ENCODE measurements around the gene ARAP2. TPM values are rescaled to one million over a fixed set of nuclear protein-coding genes. Genes with fewer than 3 reads are reported as not detected.

ARAP2 gene
- total RNA-seq, 2 donors from 2014 or later, result 124 to 156 TPM

DNA sequence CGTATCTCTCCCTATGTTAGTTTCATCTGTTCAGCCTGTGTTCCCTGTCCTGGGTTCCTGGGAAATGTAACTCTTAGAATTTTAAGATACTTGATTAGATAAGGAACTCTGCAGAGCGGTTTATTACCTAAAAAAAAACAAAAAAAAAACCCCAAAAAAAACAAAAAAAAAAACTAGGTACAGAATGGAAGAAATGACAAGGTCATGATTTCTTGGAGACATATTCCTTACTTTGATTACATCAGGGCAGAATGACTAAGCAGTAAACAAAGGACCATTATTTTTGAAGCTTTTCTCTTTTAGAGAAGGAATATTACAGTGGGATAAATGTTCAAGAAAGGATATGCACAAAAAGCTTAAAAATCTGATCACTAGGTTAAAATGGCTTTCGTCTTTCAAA lies 171.8 kb downstream of the ARAP2 start:
- H3K27me3 Mint-ChIP-seq, result no peaks in the 10 kb centered on the region
- peaks cover 3 to 4% of the 10 kb centered on the region in 2 donors for H3K4me1 Mint-ChIP-seq (ENCODE audit: low read depth in 2 of 2)
- no peak for DNase-seq (ENCODE audit: low spot score)
- ATAC-seq, result no peak
- peak overlapping the region in 1 of 2 donors; percentile 22 for H3K27ac Mint-ChIP-seq
- H3K36me3 Mint-ChIP-seq, result peaks cover 25% of the 10 kb centered on the region
- H3K4me3 Mint-ChIP-seq, result no peak overlapping the region
- no peaks in the 10 kb centered on the region for H3K9me3 Mint-ChIP-seq

- Mint-ChIP-seq H3K9me3 (no peaks in the 10 kb centered on the region), H3K27ac (peak overlapping the region; percentile 39 to 85), H3K4me3 (no peak overlapping the region), H3K4me1 (ENCODE audit: low read depth in 2 of 2) (peaks cover 4 to 15% of the 10 kb centered on the region in 2 donors), H3K27me3 (no peaks in the 10 kb centered on the region), H3K36me3 (peaks cover 22% of the 10 kb centered on the region)
- ATAC-seq (no peak), DNase-seq (ENCODE audit: low spot score) (no peak)
These were observed 177.2 kb downstream of the ARAP2 start for GRCh38 chr4:36067116-36067515.

- no peak for DNase-seq (ENCODE audit: low spot score)
- H3K27me3 Mint-ChIP-seq, result no peaks in the 10 kb centered on the region
These were observed 178.9 kb downstream of the ARAP2 start for GRCh38 chr4:36065274-36065871.

GRCh38 chr4:36064117-36064516 lies 180.2 kb downstream of the ARAP2 start:
- DNase-seq (ENCODE audit: low spot score) (no peak), ATAC-seq (peak in 1 of 2 donors; percentile 15)
- Mint-ChIP-seq H3K4me3 (no peak overlapping the region), H3K27me3 (no peaks in the 10 kb centered on the region), H3K36me3 (peaks cover 24% of the 10 kb centered on the region), H3K4me1 (ENCODE audit: low read depth in 2 of 2) (peaks cover 4 to 17% of the 10 kb centered on the region in 2 donors), H3K27ac (peak overlapping the region; percentile 3 to 54), H3K9me3 (no peaks in the 10 kb centered on the region)

More at GRCh38 chr4:36065274-36065871, 178.9 kb downstream of the ARAP2 start:
- Mint-ChIP-seq H3K4me3 (no peak overlapping the region), H3K9me3 (no peaks in the 10 kb centered on the region), H3K4me1 (ENCODE audit: low read depth in 2 of 2) (peaks cover 8 to 17% of the 10 kb centered on the region in 2 donors), H3K36me3 (peaks cover 31% of the 10 kb centered on the region), H3K27ac (no peak overlapping the region)
- ATAC-seq, result no peak

GRCh38 chr4:36056136-36056535 lies 188.2 kb downstream of the ARAP2 start:
- Mint-ChIP-seq H3K9me3 (no peaks in the 10 kb centered on the region), H3K4me1 (ENCODE audit: low read depth in 2 of 2) (no peaks in the 10 kb centered on the region), H3K27me3 (no peaks in the 10 kb centered on the region), H3K36me3 (no peaks in the 10 kb centered on the region), H3K27ac (no peak overlapping the region), H3K4me3 (no peak overlapping the region)
- ATAC-seq, result no peak
- no peak for DNase-seq (ENCODE audit: low spot score)

DNA sequence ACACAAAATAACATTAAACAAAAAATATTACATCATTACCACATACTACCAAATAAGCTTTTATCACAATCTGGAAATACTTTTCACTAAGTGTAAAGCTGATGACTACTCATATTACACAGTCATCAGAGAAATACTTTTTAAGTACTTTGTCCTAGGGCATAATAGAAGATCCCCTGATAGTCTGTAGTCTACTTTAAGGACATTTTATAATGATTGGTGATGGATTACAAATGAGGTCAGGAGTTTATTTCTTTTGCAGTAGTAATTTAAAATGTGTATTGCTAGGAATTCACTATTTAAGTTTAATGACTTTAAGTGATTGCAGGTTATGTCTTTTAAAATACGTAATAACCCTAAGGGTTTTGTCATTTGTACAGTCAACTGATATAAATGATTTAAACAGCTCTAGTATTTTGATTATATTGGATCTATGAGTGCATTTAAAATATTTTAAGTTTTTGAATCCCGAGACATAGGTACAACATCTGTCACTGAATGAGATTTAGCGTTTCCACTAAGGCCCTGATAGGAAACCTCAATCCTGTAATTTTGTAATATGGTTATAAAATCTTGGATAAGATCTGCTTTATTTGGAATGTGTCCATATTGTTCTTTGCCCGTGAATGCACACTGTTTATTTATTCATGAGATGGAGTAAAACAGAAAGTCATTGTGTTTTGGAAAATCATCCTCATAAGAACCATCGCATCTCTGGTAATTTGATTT lies 189.5 kb downstream of the ARAP2 start:
- H3K9me3 Mint-ChIP-seq, result no peaks in the 10 kb centered on the region
- no peak overlapping the region for H3K27ac Mint-ChIP-seq
- ATAC-seq (no peak), DNase-seq (ENCODE audit: low spot score) (no peak)
- no peaks in the 10 kb centered on the region for H3K27me3 Mint-ChIP-seq
- no peak overlapping the region for H3K4me3 Mint-ChIP-seq
- H3K36me3 Mint-ChIP-seq, result no peaks in the 10 kb centered on the region
- H3K4me1 Mint-ChIP-seq (ENCODE audit: low read depth in 2 of 2), result no peaks in the 10 kb centered on the region

GRCh38 chr4:36053930-36054329 lies 190.4 kb downstream of the ARAP2 start:
- Mint-ChIP-seq H3K4me3 (no peak overlapping the region), H3K4me1 (ENCODE audit: low read depth in 2 of 2) (no peaks in the 10 kb centered on the region), H3K27me3 (no peaks in the 10 kb centered on the region), H3K9me3 (no peaks in the 10 kb centered on the region), H3K27ac (no peak overlapping the region), H3K36me3 (no peaks in the 10 kb centered on the region)
- no peak for ATAC-seq
- DNase-seq (ENCODE audit: low spot score), result no peak

DNA sequence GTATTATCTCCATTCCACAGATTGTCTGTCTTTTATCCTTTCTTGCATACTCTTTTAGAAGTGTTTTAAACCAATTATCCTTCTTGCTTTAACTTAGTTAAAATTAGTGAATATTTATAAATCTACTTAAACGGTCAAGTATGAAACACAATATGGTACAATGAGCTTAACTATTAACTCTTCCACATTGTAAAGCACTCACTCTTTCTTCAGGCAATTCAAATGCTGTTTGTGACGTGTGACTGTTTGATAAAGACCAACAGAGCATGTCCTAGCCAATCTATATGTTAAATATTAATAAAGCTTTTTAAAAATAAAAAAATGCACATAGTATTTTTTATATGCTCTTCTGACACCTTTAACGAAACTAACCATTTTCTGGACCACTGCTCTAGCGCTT lies 192.7 kb downstream of the ARAP2 start:
- DNase-seq (ENCODE audit: low spot score) (no peak), ATAC-seq (no peak)
- Mint-ChIP-seq H3K27ac (no peak overlapping the region), H3K4me1 (ENCODE audit: low read depth in 2 of 2) (no peaks in the 10 kb centered on the region), H3K36me3 (no peaks in the 10 kb centered on the region), H3K9me3 (no peaks in the 10 kb centered on the region), H3K27me3 (no peaks in the 10 kb centered on the region), H3K4me3 (no peak overlapping the region)

- H3K36me3 Mint-ChIP-seq, result peaks cover 8% of the 10 kb centered on the region
- no peak overlapping the region for H3K27ac Mint-ChIP-seq
- no peaks in the 10 kb centered on the region for H3K27me3 Mint-ChIP-seq
- ATAC-seq (no peak), DNase-seq (ENCODE audit: low spot score) (no peak)
- no peaks in the 10 kb centered on the region for H3K4me1 Mint-ChIP-seq (ENCODE audit: low read depth in 2 of 2)
- H3K4me3 Mint-ChIP-seq, result no peak overlapping the region
- H3K9me3 Mint-ChIP-seq, result no peaks in the 10 kb centered on the region
These were observed 198.3 kb downstream of the ARAP2 start for GRCh38 chr4:36046026-36046425.

DNA sequence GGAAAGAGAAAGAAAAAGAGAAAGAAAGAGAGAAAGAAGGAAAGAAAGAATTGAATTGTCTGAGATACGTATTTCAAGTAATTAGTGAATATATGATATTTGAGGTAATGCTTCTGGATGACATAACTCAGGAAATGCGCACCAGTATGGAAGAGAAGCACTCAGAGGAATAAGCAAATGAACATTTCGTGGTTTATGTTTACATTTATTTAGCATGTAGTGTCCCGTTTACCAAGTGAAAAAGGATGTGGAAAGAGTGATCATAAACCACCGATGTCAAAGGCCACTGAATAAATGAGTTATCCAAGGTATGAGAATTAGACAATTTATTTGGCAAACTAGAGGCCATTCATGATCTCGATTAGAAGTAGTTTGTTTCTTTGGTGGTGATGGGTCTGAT lies 200.4 kb downstream of the ARAP2 start:
- Mint-ChIP-seq H3K4me1 (ENCODE audit: low read depth in 2 of 2) (no peaks in the 10 kb centered on the region), H3K4me3 (no peak overlapping the region), H3K36me3 (peaks cover 15% of the 10 kb centered on the region), H3K27me3 (no peaks in the 10 kb centered on the region), H3K27ac (no peak overlapping the region), H3K9me3 (no peaks in the 10 kb centered on the region)
- ATAC-seq, result no peak
- no peak for DNase-seq (ENCODE audit: low spot score)

- Mint-ChIP-seq H3K4me1 (ENCODE audit: low read depth in 2 of 2) (no peaks in the 10 kb centered on the region), H3K4me3 (no peak overlapping the region), H3K27me3 (no peaks in the 10 kb centered on the region), H3K9me3 (no peaks in the 10 kb centered on the region), H3K36me3 (peaks cover 15% of the 10 kb centered on the region), H3K27ac (no peak overlapping the region)
- no peak for ATAC-seq
- DNase-seq (ENCODE audit: low spot score), result no peak
These were observed 201.1 kb downstream of the ARAP2 start for GRCh38 chr4:36043241-36043640.

GRCh38 chr4:36042122-36042970 lies 202.0 kb downstream of the ARAP2 start:
- DNase-seq (ENCODE audit: low spot score), result no peak
- Mint-ChIP-seq H3K27me3 (no peaks in the 10 kb centered on the region), H3K9me3 (no peaks in the 10 kb centered on the region), H3K36me3 (peaks cover 15% of the 10 kb centered on the region), H3K4me3 (no peak overlapping the region), H3K4me1 (ENCODE audit: low read depth in 2 of 2) (no peaks in the 10 kb centered on the region), H3K27ac (no peak overlapping the region)
- ATAC-seq, result no peak

DNA sequence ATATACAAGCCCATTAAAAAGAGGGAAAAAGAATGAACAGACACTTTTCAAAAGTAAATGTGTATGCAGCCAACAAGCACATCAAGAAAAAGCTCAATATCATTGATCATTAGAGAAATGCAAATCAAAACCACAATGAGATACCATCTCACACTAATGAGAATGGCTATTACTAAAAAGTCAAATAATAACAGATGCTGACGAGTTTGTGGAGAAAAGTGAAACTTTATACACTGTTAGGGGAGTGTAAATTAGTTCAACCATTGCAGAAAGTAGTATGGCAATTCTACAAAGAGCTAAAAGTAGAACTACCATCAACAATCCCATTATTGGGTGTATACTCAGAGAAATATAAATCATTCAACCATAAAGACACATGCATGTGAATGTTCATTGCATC lies 203.0 kb downstream of the ARAP2 start:
- Mint-ChIP-seq H3K4me1 (ENCODE audit: low read depth in 2 of 2) (no peaks in the 10 kb centered on the region), H3K27me3 (no peaks in the 10 kb centered on the region), H3K36me3 (peaks cover 15% of the 10 kb centered on the region), H3K4me3 (no peak overlapping the region), H3K9me3 (no peaks in the 10 kb centered on the region), H3K27ac (no peak overlapping the region)
- ATAC-seq, result no peak
- no peak for DNase-seq (ENCODE audit: low spot score)

DNA sequence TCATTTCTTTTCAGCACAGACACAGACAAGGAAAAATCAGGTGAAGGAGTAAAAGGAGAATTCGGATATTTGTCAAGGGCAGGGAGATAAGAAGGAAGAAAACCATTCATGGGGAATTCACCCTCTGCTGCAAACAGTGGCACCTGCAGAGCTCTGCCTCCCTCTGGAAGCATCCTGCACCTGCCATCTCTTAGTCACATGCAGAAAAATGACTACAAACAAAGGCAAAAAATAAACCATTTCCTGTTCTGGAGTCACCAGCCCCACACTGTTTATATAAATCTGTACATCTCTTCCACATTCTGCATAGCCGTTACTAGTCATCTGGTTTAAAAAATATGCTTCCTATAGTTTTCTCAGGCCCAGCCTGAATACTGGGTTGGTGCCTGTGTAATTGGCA lies 205.3 kb downstream of the ARAP2 start:
- no peak overlapping the region for H3K27ac Mint-ChIP-seq
- peaks cover 16% of the 10 kb centered on the region for H3K36me3 Mint-ChIP-seq
- no peaks in the 10 kb centered on the region for H3K4me1 Mint-ChIP-seq (ENCODE audit: low read depth in 2 of 2)
- ATAC-seq, result no peak
- no peak for DNase-seq (ENCODE audit: low spot score)
- H3K9me3 Mint-ChIP-seq, result no peaks in the 10 kb centered on the region
- H3K4me3 Mint-ChIP-seq, result no peak overlapping the region
- H3K27me3 Mint-ChIP-seq, result no peaks in the 10 kb centered on the region

Measured in natural killer cell treated with Interleukin-12 subunit alpha and Interleukin-12 subunit beta and Interleukin-15 and Interleukin-18, amount 100 ng/mL, for 72 hours (primary cell).